ENCODE measurements around the gene ECE2. TPM values are rescaled to one million over a fixed set of nuclear protein-coding genes. Genes with fewer than 3 reads are reported as not detected.
A peak's percentile ranks its signal among the peaks of the same experiment; 100 is the strongest.

ECE2 gene
- total and polyA plus RNA-seq, 11 donors = 0.10 TPM; not detected in 10

GRCh38 chr3:184284696-184285095 lies 8.9 kb downstream of the ECE2 start:
- no peak overlapping the region for H3K4me3 ChIP-seq
- intact Hi-C loops (cut with DNase I) = loop anchor here in 3 of 10 donors (10.0 kb wide), 1 partner anchor 390 kb away; no protein-coding TSS in a partner anchor
- ATAC-seq = peak; percentile 59 to 89 (median 82)

GRCh38 chr3:184289426-184289938 lies 13.7 kb downstream of the ECE2 start:
- Histone ChIP-seq H3K27ac (no peak overlapping the region), H3K9me3 (no peaks in the 10 kb centered on the region), H3K27me3 (peaks cover 0 to 10% (median 3%) of the 10 kb centered on the region in 9 donors), H3K4me3 (no peak overlapping the region), H3K36me3 (no peaks in the 10 kb centered on the region), H3K4me1 (peaks cover 0 to 7% (median 0%) of the 10 kb centered on the region in 12 donors)
- ATAC-seq (peak; percentile 14 to 54 (median 47)), DNase-seq (peak in 2 of 5 donors; percentile 40 to 44)
- 8 to 16% (median 10%) methylated on average over 10 of the region's 10 CpGs for WGBS, 4 donors
- intact Hi-C loops (cut with DNase I) = loop anchor here in 6 of 10 donors (1.0 to 10.0 kb wide), 3 partner anchors 394 to 395 kb away; no protein-coding TSS in a partner anchor
- TF ChIP-seq CTCF (IDR thresholded peaks at IDR 0.05) (peak in 11 of 12 donors; percentile 36 to 66 (median 53)), POLR2A (IDR thresholded peaks at IDR 0.05) (no peak)

More at GRCh38 chr3:184284696-184285095, 8.9 kb downstream of the ECE2 start:
- Histone ChIP-seq H3K4me1 (peaks cover 0 to 8% (median 0%) of the 10 kb centered on the region in 12 donors), H3K27me3 (peaks cover 0 to 10% (median 3%) of the 10 kb centered on the region in 9 donors), H3K36me3 (no peaks in the 10 kb centered on the region), H3K9me3 (no peaks in the 10 kb centered on the region), H3K27ac (no peak overlapping the region)
- DNase-seq = peak in 2 of 5 donors; percentile 48 to 54
- TF ChIP-seq POLR2A (IDR thresholded peaks at IDR 0.05) = no peak
- TF ChIP-seq CTCF (IDR thresholded peaks at IDR 0.05) = peak in 8 of 12 donors; percentile 18 to 51 (median 29)
- WGBS, 4 donors = 13 to 46% (median 21%) methylated on average over 3 to 4 of the region's 4 CpGs

GRCh38 chr3:184290331-184290730 lies 14.5 kb downstream of the ECE2 start:
- H3K4me3 ChIP-seq = no peak overlapping the region
- TF ChIP-seq POLR2A (IDR thresholded peaks at IDR 0.05) (no peak), CTCF (IDR thresholded peaks at IDR 0.05) (no peak)
- WGBS, 4 donors = 81 to 89% (median 86%) methylated on average over 10 of the region's 10 CpGs
- H3K36me3 ChIP-seq = no peaks in the 10 kb centered on the region
- no peaks in the 10 kb centered on the region for H3K4me1 ChIP-seq
- no peak overlapping the region for H3K27ac ChIP-seq
- ATAC-seq (no peak), DNase-seq (no peak)
- H3K27me3 ChIP-seq = peaks cover 0 to 10% (median 3%) of the 10 kb centered on the region in 9 donors
- H3K9me3 ChIP-seq = no peaks in the 10 kb centered on the region
- intact Hi-C loops (cut with DNase I) = loop anchor here in 4 of 10 donors (5.0 to 10.0 kb wide), 4 partner anchors 116 to 396 kb away; partner anchors contain the start of gene AP2M1 (in 1 of the 4)

- no peaks in the 10 kb centered on the region for H3K4me1 ChIP-seq
- peaks cover 0 to 10% (median 3%) of the 10 kb centered on the region in 9 donors for H3K27me3 ChIP-seq
- 87 to 91% (median 87%) methylated on average over 22 of the region's 22 CpGs for WGBS, 4 donors
- intact Hi-C loops (cut with DNase I) = loop anchor here in 4 of 10 donors (5.0 to 10.0 kb wide), 4 partner anchors 116 to 396 kb away; partner anchors contain the start of gene AP2M1 (in 1 of the 4)
- ATAC-seq (no peak), DNase-seq (no peak)
- H3K27ac ChIP-seq = no peak overlapping the region
- H3K9me3 ChIP-seq = no peaks in the 10 kb centered on the region
- H3K36me3 ChIP-seq = no peaks in the 10 kb centered on the region
- TF ChIP-seq POLR2A (IDR thresholded peaks at IDR 0.05) (no peak), CTCF (IDR thresholded peaks at IDR 0.05) (no peak)
- no peak overlapping the region for H3K4me3 ChIP-seq
Measured at GRCh38 chr3:184291044-184291737, 15.4 kb downstream of the ECE2 start.

Measured in heart left ventricle (tissue), 16 donors.